ENCODE data around the gene PDE4A.

Gene PDE4A

GRCh38 chr19:10412257-10412977 is 7.9 kb upstream of the PDE4A start:
- ATAC-seq = no peak
- no peak for TF ChIP-seq ZNF70 (CRISPR knock-in tag; IDR thresholded peaks at IDR 0.05)
- no peak for TF ChIP-seq POU6F1 (CRISPR knock-in tag; IDR thresholded peaks at IDR 0.05; ENCODE audit: borderline replicate concordance, low read depth)
- no peak for TF ChIP-seq ARNTL (CRISPR knock-in tag; IDR thresholded peaks at IDR 0.05; ENCODE audit: borderline replicate concordance, low read depth)

- no peak for ATAC-seq
- TF ChIP-seq BACH2 (CRISPR knock-in tag; IDR thresholded peaks at IDR 0.05; ENCODE audit: borderline replicate concordance) = no peak
- TF ChIP-seq TSHZ2 (CRISPR knock-in tag; IDR thresholded peaks at IDR 0.05) = no peak
- no peak for TF ChIP-seq PPARA (CRISPR knock-in tag; IDR thresholded peaks at IDR 0.05; ENCODE audit: borderline replicate concordance)
- no peak for TF ChIP-seq ESRRG (CRISPR knock-in tag; IDR thresholded peaks at IDR 0.05)
- no peak for TF ChIP-seq CSRNP3 (CRISPR knock-in tag; IDR thresholded peaks at IDR 0.05)
- no peak for TF ChIP-seq GLIS3 (CRISPR knock-in tag; IDR thresholded peaks at IDR 0.05)
- no peak for TF ChIP-seq CSDC2 (CRISPR knock-in tag; IDR thresholded peaks at IDR 0.05)
- no peak for TF ChIP-seq ZNF70 (CRISPR knock-in tag; IDR thresholded peaks at IDR 0.05)
- no peak for TF ChIP-seq ZNF565 (CRISPR knock-in tag; conservative IDR thresholded peaks at IDR 0.05; ENCODE audit: low read depth)
- TF ChIP-seq ZFP30 (CRISPR knock-in tag; IDR thresholded peaks at IDR 0.05) = no peak
- TF ChIP-seq POU6F1 (CRISPR knock-in tag; IDR thresholded peaks at IDR 0.05; ENCODE audit: borderline replicate concordance, low read depth) = no peak
- no peak for TF ChIP-seq TOX (CRISPR knock-in tag; IDR thresholded peaks at IDR 0.05; ENCODE audit: borderline replicate concordance)
- TF ChIP-seq ISL1 (CRISPR knock-in tag; IDR thresholded peaks at IDR 0.05) = no peak
- no peak for TF ChIP-seq ZFP3 (CRISPR knock-in tag; IDR thresholded peaks at IDR 0.05)
- no peak for TF ChIP-seq OSR1 (CRISPR knock-in tag; IDR thresholded peaks at IDR 0.05)
- TF ChIP-seq SNAI2 (CRISPR knock-in tag; IDR thresholded peaks at IDR 0.05) = no peak
- TF ChIP-seq ZNF8 (CRISPR knock-in tag; IDR thresholded peaks at IDR 0.05) = no peak
- TF ChIP-seq ZC3H10 (CRISPR knock-in tag; IDR thresholded peaks at IDR 0.05) = no peak
- TF ChIP-seq RARB (CRISPR knock-in tag; IDR thresholded peaks at IDR 0.05) = no peak
Observed at GRCh38 chr19:10416083-10416379, 4.3 kb upstream of the PDE4A start.

GRCh38 chr19:10416380-10417257 is 3.7 kb upstream of the PDE4A start:
- ATAC-seq = peak; percentile 68
- TF ChIP-seq CSDC2 (CRISPR knock-in tag; IDR thresholded peaks at IDR 0.05) = peak; percentile 99
- no peak for TF ChIP-seq RARB (CRISPR knock-in tag; IDR thresholded peaks at IDR 0.05)
- peak; percentile 94; the same call in 1 of the 2 replicates for TF ChIP-seq OSR1 (CRISPR knock-in tag; IDR thresholded peaks at IDR 0.05)
- TF ChIP-seq SNAI2 (CRISPR knock-in tag; IDR thresholded peaks at IDR 0.05) = peak; percentile 99
- TF ChIP-seq TCF4 (CRISPR knock-in tag; IDR thresholded peaks at IDR 0.05; ENCODE audit: borderline replicate concordance) = 0 out of 2 replicates have a peak, but pooled peaks have one; percentile 15
- TF ChIP-seq ISL1 (CRISPR knock-in tag; IDR thresholded peaks at IDR 0.05) = no peak; the same call in 1 of the 2 replicates
- no peak for TF ChIP-seq GLIS3 (CRISPR knock-in tag; IDR thresholded peaks at IDR 0.05)
- peak; percentile 80; the same call in 1 of the 2 replicates for TF ChIP-seq PPARA (CRISPR knock-in tag; IDR thresholded peaks at IDR 0.05; ENCODE audit: borderline replicate concordance)
- peak; percentile 73; the same call in 1 of the 2 replicates for TF ChIP-seq POU6F1 (CRISPR knock-in tag; IDR thresholded peaks at IDR 0.05; ENCODE audit: borderline replicate concordance, low read depth)
- TF ChIP-seq TOX (CRISPR knock-in tag; IDR thresholded peaks at IDR 0.05; ENCODE audit: borderline replicate concordance) = peak; percentile 37; the same call in 1 of the 2 replicates
- peak; percentile 85; the same call in 1 of the 2 replicates for TF ChIP-seq ESRRG (CRISPR knock-in tag; IDR thresholded peaks at IDR 0.05)
- TF ChIP-seq CSRNP3 (CRISPR knock-in tag; IDR thresholded peaks at IDR 0.05) = 0 out of 2 replicates have a peak, but pooled peaks have one; percentile 42
- peak; percentile 77 for TF ChIP-seq ZNF70 (CRISPR knock-in tag; IDR thresholded peaks at IDR 0.05)
- TF ChIP-seq ZNF565 (CRISPR knock-in tag; conservative IDR thresholded peaks at IDR 0.05; ENCODE audit: low read depth) = peak; percentile 95; the same call in 1 of the 2 replicates
- TF ChIP-seq ARNTL (CRISPR knock-in tag; IDR thresholded peaks at IDR 0.05; ENCODE audit: borderline replicate concordance, low read depth) = peak; percentile 80
